Stimulated activated CD8-positive, alpha-beta memory T cell treated with anti-CD3 and anti-CD28 coated beads, Interleukin-4, amount 100 ng/mL, for 1 hour (primary cell): Measurements from ENCODE around the gene TMEM123.

ENCODE experiments used
- DNase-seq, 2 donors: peaks; one replicate each; pipeline ENCODE4 v3.0.0-alpha.2; 2020; ENCODE audit warnings: low read depth in 2 of 2, low spot score in 1 of 2

The TMEM123 gene

DNA sequence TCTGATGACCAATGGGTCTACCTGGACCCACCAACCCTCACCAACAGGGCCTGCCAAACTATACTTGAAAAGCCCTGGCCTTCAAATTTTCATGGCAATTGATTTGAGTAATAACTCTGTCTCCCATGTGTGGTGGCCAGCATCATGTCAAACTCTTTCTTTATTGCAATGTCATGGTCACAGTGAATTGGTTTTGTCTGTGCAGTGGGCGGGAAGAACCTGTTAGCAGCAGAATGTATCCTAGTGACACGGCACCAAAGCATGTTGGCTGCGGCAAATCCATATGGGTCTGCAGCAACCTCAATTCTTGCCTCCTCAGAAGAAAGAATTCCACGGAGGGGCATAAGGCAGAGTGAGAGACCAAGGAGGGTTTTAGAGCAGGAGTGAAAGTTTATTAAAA is 19.6 kb upstream of the TMEM123 start:
- no peak for DNase-seq

DNA sequence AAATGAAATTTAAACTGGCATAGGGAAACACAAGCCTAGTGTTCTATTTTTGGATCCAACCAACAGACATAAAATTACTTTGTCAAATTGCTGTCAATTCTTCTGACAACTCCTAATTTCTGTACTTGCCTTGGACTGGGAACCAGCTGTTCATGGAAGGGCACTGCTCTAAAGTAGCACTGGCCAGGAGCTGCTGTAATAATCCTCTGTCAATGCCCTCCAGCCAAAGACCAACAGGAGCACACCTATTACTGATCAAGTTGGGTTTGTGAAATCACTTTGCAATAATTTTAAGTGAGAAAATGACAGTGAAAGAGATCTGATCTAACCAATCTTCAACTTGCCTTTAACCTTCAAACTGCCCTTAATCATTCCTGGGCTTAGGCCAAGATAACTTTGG is 18.9 kb upstream of the TMEM123 start:
- no peak for DNase-seq

DNA sequence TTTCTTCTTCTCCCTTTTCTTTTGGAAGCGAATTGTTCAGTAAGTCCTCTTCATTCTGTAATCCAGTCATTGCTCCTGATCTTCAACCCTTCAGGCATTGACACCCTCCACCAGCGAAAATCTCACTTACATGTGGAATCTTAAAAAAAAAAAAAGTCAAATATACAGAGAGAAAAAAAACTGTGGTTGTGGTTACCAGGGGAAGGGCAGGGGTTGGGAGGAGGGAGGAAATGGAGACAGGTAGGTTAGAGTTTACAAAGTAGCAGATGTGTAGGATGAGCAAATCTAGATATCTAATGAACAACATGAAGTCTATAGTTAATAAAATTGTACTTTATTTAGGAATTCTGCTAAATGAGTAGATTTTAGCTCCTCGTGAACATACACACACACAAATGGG is 17.7 kb upstream of the TMEM123 start:
- no peak for DNase-seq

DNA sequence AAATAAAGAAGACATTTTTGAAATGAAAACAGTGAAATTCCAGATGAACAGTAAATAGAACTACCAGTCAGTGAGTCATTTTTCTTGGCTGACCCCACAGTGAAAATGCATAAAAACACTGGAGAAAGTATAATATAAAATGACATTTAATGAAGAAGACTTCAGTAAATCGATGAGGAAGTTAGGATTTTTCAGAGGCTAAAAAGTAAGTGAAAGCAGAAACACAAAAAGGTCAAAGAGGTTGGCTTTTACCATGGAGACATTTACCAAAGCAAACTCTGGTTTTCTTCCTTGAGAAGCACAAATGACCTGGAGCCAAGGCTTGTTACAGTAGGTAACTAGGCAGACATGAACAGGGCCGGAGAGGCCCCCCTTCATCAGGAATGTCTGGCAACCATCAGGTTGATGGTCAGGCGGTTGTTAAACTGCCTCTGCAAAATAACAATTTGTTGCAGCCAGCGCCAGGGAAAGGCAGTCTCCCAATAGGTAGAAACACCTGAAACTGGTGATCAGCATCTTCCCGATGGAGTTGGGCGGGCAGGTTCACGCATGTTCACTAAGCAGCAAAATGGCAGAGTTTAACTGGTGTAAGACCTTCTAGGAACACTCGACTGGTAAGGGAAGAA is 16.7 kb upstream of the TMEM123 start:
- no peak for DNase-seq

DNA sequence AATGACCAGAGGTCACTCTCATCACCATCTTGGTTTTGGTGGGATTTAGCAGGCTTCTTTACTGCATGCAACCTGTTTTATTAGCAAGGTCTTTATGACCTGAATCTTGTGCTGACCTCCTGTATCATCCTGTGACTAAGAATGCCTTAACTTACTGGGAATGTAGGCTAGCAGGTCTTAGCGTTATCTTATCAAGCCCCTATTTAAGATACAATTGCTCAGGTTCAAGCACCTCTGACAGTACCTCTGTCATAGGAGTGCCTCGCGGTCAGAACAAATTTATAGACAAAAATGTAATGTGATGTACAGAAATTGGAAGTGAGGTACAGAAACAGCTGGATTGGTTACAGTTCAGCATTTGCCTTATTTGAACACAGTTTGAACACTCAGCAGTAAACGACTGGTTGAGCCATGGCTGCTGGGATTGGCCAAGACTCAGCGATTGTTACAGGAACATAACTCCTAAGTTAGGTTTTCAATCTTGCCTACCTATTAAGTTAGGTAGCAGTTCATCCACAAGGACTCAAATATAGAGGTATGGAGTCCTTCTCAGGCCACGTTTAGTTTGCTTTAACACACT is 16.1 kb upstream of the TMEM123 start:
- no peak for DNase-seq

DNA sequence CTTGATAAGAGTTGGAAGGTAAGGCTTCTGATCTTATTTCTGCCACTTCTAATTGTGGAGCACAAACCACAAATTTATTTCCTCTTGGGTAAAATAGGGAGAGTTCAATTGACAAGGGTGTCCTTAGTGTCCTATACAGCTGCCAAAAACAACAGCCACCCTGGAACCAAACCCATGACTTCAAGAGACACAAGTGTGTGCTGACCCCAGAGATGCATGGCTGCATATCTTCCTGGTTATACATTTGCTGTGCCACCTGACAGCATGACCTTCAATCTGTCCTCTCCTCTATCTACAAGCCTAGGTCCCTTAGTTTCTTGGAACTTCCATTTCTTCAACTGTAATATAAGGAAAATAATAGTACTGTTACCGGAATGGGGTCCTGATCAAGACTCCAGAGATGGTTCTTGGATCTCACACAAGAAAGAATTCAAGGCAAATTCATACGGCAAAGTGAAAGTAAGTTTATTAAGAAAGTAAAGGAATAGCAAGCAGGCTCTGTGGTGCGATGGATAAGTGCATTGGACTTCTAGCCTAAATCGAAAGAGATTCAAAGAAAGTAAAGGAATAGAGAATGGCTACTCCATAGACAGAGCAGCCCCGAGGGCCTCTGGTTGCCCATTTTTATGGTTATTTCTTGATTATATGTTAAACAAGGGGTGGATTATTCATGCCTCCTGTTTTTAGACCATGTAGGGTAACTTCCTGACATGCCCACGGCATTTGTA is 15.5 kb upstream of the TMEM123 start:
- no peak for DNase-seq

DNA sequence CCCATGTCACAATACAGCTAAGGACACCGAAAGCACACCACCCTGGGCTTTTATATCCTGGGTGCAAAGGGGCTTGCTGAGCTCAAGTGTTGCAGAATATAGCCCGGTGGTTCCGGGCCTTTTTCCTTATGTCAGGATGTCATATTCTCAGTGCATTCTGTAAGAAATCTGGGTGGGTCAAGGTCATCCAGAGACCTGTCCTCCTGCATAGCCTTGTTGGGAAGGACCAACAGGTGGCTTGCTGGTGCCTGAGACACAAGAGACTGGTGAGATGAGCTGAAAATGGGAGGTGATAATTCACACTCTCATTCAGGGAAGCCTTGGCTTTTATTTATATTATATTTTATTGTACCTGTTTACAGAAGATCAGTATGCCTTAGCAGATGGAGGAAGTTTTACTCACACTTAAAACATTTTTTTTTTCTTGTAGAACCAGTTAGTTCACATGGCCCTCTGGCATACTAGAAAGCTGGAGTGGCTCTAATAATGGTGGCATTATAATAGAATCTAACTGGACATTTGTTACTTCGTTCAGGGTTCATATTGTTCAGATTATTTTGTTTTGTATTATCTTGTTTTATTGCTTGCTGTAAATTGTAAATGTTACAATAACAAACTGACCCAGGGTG is 14.6 kb upstream of the TMEM123 start:
- DNase-seq: no peak

DNA sequence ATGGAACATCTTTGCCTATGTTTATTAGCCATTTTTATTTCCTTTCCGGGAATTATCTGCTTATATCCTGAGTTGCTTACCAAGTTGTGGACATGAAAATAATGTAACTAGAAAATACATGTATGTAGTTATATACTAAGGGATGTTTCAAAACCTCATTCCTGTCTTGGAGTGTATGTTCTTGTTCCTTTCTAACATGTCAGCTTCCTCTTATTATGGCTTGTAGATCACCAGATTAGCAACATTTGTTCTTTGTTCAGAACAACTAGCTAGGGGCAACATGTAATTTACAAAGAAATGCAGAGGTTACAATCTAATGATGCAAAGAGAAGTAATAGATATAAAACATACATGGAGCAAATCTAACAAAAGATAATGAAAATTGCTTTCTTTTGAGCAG is 13.1 kb upstream of the TMEM123 start:
- no peak for DNase-seq

DNA sequence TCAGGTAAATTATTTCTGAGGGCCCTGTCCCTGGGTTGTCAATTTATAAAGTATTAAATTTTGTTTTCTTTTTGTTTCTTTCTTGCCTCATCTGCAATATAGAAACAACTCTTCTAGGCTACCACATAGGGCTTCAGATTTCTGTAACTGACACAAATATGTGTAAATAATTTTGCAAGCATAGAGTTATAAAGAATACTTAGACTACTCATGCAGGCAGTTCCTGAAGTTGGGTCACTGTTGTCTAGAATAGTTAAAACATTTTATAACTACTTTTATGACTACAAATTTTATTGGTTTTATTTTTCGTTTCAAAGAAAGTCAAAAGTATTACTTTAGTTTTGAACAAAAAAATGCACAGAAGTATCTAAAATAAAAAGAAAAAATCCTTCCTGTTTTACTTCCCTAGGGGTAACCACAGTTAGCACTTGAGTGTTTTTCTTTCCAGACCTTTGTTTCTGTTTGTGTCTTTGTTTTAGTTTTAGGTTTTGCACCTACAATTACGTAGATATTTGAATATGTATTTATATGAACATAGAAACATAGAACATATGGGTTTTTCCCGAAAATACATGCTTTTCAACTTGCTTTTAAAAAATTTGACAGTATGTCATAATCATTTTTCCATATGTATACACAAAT is 12.4 kb upstream of the TMEM123 start:
- DNase-seq: no peak

DNA sequence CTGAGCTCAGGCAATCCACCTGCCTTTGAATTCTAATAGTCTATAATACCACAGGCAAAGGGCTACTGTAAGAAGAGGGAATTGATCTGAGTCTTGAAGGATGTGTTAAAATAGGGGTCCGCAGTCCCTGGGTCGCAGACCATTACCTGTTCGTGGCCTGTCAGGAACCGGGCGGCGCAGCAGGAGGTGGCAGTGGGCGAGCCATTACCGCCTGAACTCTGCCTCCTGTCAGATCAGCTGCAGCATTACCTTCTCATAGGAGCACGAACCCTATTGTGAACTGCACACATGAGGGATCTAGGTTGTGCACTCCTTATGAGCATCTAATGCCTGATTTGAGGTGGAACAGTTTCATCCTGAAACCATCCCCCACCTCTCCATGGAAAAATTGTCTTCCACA is 11.5 kb upstream of the TMEM123 start:
- no peak for DNase-seq

DNA sequence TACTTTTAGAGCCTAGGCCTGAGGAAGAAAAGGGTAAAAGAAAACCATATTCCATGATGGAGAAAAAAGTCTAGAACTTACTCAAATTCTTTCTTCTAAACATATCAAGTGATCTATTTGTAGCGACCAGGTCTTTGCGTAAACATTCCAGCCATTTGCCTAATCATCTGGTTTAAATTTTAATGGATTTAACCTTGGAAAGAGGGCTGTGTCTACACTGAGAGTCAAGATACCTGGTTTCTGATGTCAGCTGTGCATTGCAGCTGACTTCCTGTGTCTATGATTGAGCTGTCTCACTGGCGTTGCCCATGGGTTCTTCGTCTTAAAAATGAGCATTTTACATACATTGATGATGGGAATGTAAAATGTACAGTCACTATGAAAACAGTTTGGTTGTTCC is 10.0 kb upstream of the TMEM123 start:
- DNase-seq: no peak

DNA sequence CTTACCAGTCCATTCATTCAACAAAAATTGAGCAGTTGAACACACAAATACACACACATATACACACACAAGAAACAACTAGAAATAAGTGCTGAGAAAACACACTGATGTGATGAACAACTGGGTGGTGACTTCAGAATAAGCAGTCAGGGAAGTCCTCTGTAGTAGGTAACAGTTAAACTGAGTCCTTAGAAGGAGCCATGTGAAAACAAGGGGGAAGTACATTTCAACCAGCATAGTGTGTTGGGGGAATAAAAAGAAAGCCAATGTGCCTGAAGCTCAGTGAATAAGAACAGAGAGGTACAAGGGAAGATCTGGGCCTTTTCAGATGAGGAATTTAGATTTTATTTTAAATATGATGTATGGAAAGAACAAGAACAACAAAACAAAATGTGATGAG is 6.8 kb upstream of the TMEM123 start:
- DNase-seq: no peak

DNA sequence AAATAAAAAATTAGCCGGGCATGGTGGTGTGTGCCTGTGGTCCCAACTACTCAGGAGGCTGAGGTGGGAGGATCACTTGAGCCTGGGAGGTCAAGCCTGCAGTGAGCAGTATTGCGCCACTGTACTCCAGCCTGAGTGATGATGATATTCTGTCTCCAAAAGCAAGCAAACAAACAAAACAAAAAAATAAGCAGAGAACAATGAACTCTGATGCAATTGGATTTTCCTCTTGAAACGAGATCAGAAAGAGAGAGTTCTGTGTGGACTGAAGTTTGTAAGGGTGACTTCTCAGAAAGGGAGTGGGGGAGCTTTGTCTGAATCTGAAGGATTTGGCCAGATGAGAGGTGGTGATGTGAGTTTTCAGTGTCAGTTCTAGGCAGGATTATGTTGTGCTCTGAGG is 6.0 kb upstream of the TMEM123 start:
- no peak for DNase-seq

DNA sequence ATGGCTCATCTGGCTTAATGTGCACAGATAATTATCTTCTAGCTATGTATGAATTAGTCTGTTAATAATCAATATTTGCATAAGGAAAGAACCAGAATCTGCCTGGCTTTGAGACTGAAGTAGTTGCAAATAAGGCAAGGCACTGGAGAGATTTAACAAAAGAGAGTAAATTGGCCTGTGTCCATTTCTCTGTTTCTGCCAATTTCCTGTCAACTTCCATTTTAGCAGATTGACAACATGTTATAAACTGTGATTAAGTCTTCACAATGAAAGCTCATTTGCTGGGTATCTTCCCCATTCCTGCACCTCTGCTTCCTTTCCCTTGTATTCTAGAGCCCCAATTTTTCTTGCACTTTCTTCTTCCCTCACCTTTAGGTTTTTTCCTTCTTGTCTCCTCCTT is 5.3 kb upstream of the TMEM123 start:
- no peak for DNase-seq

DNA sequence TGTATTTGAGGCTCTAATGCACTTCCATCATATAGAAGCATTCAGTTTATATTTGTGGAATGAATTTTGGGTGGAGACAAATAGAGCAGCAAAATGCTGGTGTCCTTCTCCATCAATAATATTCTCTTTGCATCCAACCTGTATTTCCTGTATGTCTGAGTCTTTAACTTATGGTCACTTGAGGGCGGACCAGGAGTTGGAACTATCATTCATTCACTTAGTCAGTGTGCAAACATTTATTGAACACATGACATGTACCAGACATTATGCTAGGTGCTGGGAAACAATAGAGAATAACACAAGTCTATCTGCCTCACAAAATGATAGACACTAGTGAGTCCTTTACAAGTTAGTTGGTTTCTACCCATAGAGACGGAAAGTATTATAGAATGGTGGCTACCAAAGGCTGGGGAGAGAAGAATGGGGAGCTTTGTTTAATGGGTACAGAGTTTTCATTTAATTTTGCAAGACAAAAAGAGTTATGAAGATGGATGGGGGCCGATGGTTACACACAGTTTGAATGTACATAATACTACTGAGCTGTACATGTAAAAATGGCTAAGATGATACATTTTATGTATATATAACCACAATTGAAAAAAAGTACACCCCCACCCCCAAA is 4.6 kb upstream of the TMEM123 start:
- no peak for DNase-seq

DNA sequence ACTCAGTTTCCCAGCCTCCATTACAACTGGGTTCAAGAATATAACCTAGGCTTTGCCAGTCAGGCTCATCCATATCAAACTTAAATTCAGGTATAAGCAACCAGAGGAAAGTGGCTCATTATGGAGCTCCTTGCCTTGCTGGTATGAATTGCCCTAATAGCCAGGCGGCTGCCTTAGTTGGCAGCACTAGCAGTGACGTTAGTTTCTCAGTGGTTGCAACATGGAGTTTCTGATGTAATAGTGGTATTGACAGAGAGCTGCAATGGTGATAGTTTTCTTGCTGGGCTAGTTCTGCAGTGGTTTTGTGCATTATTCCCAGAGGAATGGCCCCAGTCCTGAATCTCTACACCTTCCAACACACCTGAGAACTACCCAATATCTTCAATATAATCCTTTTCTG is 3.8 kb upstream of the TMEM123 start:
- no peak for DNase-seq

DNA sequence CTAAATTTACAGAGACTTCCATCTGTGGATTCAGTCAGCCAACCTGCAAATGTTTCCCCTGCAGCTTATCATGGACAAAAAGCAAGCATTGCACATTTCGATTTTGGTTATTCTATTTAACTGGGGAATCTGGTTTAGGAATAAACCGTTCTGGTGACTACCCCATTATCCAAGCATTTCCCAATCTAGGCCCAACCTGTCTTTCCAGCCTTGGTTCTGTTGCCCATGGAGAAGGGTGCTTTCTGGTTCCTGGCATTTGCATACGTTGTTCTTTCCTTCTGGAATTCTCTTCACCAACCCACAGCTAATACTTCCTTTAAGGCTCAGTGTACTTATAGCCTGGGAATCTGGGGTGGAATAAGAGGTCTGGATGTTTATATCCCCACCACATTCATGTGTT is 1.4 kb upstream of the TMEM123 start:
- DNase-seq: no peak

DNA sequence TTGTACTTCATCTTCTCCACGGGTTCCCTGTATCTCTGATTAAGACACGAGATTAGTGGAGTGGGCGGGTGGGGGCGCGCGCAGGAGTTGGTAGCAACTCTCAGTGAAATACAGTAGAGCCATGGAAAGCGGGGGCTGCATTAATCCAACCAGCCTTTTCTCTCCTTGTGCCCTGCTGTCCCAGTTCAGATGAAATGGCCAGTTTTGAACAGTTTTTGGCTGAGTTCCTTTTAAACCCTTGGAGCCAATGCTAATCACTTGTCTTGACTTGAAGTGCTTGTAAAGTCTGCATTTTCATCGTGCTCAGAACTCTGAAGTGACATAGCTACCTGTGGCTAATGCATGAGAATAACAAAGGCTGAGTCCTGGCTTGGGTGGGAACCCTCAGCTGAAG is 734 bp upstream of the TMEM123 start:
- no peak for DNase-seq

DNA sequence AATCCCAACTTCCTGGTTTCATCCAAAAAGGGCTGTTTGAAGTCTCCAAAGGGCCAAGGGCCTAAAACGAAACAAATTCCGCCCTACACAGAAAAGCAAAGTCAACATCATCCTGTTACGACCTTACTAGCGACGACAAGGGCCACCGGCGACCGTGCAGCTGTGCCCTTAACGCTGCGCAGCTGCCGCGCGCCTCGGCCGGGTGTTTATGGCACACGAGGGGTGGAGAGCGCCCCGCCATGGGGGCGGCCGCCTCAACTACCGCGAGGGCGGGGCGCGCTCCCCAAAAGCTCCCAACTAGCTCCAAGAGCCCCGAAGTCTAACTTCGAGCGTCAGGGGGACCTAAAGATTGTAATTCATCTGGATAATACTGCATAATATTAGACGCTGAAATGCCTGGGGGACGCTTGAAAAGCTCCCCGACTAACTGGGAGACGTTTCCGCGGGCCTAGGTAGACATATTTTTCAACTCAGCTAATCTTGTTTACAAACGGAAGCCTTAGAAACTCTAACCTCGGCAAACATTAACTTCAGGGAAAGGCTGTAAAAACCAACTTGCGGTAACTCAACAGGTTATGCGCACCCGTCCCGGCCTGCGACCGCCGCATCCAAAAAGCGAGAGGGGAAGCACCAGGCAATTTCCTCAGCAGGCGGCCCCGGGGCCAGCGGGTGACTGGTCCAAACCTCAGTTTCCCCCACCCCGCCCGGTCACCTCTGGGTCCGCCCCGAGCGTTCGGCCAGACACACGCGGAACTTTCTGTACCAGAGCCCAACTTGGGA is 694 bp downstream of the TMEM123 start:
- DNase-seq: peak; percentile 31 to 54

DNA sequence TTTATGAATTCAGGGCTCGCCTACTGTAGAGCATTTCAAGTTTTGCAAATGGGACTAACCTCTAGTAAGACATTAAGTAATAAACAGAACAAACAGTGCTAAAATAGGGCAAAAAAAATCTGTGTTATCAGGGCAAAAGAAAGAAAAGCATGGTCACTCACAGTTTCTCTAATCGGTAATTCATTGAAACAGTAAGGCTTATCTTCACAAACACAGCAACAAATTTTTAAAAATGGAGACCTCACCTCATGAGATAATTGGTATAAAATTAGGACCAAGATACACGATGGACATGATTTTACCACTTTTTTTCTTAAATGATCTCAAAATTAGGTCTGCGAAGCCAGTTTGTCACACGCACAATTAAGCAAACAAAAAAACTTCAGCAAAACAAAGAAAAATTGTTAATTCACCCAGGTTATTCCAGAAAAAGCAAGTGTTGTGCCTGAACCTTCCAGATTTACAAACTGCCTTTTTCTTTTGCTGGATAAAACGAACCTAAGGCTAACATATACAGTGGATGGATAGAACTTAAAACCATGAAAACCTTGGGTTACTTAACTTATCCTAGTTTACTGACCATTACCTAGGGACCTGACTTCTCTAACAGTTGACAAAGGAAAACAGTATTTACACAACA is 1.4 kb downstream of the TMEM123 start:
- no peak for DNase-seq
